ENCODE data around the gene IGSF21.

IGSF21 gene

DNA sequence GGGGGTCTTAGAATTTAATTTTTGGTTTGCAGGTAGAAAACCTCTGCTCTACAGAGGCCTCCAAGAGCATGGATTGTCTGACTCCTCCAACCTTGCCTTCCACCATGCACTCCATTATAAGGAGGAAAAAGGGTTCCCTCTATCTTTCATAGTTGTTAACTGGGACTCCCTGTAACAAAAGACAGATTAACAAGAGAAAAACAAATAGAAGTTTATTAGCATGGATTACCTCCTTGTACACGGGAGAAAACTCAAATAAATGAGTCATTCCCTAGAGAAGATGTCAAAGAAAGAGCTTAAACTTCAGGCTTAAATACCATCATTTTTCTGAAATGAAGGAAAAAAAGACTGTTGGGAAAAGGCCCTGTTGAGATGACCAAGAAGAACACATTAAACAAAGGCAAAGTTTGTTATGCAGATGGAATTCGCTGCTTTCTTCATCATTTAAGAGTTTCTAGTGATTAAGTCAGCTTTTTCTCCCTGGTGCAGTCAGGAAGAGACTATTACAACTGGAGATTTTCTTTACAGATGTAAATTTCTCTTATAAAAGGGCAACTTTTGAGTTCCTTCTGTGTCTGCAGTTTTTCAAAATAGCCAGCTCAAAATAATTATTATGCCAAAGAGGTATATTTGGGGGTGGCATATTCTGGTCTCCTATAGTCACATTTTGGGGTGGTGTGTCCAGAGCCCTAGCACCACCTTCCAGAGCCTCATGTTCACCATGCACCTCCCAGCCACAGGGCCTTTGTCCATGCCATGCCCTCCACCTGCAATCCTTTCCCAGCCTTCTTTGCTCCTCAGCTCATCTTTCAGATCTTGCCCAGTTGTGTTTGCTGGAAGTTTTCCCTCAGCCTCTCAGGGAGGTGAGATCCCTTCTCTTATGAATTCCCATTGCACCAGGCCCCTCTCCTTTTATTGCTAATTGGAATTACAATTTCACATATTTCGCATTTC lies 310.0 kb downstream of the IGSF21 start:
- no peak for DNase-seq (ENCODE audit: extremely low read depth, low read depth)
- no peak overlapping the region for H3K4me3 ChIP-seq (replicated peaks; ENCODE audit: low read depth, low read length)
- TF ChIP-seq, protein P1, sequence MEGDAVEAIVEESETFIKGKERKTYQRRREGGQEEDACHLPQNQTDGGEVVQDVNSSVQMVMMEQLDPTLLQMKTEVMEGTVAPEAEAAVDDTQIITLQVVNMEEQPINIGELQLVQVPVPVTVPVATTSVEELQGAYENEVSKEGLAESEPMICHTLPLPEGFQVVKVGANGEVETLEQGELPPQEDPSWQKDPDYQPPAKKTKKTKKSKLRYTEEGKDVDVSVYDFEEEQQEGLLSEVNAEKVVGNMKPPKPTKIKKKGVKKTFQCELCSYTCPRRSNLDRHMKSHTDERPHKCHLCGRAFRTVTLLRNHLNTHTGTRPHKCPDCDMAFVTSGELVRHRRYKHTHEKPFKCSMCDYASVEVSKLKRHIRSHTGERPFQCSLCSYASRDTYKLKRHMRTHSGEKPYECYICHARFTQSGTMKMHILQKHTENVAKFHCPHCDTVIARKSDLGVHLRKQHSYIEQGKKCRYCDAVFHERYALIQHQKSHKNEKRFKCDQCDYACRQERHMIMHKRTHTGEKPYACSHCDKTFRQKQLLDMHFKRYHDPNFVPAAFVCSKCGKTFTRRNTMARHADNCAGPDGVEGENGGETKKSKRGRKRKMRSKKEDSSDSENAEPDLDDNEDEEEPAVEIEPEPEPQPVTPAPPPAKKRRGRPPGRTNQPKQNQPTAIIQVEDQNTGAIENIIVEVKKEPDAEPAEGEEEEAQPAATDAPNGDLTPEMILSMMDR (IDR thresholded peaks at IDR 0.05; ENCODE audit: low read depth, low read length, missing control alignments) = no peak

DNA sequence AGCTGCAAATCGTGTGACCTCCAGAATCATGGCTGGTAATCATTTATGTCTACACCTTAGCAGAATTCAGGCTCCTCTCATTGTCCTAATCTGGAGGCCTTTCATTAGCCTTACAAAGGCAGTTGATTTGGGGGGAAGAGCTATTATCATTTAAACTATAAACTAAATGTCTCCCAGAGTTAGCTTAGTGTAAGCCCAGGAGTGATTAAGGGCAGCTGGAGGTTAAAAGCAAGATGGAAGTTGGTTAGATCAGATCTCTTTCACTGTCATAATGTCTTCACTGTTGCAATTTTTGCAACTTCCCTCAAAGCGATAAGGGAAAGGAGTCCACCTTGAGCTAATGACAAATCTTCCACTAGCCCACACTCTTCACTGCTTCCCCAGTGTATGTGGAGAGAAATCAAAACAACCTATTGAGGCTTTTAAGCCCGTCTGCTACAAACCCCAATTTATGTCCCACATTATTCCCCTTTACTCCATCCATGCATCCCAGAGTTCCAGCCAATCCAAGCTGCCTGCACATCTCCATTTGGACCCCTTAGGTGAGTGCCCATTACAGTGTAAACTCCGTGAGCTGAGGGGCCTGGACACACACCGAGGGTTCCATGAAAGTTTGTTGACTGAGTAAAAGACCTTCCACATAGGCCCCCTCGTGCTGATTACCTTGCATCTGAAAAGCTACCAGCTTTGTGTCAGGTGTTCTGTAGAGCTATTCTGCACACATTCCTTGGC lies 311.7 kb downstream of the IGSF21 start:
- TF ChIP-seq, protein P1 (IDR thresholded peaks at IDR 0.05; ENCODE audit: low read depth, low read length, missing control alignments) = no peak
- no peak for DNase-seq (ENCODE audit: extremely low read depth, low read depth)

DNA sequence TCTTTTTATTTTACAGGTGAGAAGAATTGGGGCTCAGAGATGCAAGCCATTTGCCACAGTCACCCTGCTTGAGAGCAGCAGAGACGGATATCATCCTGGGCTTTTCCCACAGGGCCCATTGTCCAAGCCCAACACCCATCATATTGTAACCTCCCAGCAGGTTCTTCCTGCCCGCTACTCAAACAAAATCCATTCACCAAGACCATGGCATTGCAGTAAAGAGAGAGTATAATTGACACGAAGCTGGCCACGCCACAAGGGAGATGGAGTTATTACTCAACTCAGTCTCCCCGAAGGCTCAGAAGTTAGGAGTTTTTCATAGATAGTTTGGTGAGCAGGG lies 312.2 kb downstream of the IGSF21 start:
- no peak overlapping the region for H3K4me3 ChIP-seq (replicated peaks; ENCODE audit: low read depth, low read length)
- no peak for DNase-seq (ENCODE audit: extremely low read depth, low read depth)
- TF ChIP-seq, protein P1 (IDR thresholded peaks at IDR 0.05; ENCODE audit: low read depth, low read length, missing control alignments) = no peak

More for the DNA sequence above, 311.7 kb downstream of the IGSF21 start:
- no peak overlapping the region for H3K4me3 ChIP-seq (replicated peaks; ENCODE audit: low read depth, low read length)

DNA sequence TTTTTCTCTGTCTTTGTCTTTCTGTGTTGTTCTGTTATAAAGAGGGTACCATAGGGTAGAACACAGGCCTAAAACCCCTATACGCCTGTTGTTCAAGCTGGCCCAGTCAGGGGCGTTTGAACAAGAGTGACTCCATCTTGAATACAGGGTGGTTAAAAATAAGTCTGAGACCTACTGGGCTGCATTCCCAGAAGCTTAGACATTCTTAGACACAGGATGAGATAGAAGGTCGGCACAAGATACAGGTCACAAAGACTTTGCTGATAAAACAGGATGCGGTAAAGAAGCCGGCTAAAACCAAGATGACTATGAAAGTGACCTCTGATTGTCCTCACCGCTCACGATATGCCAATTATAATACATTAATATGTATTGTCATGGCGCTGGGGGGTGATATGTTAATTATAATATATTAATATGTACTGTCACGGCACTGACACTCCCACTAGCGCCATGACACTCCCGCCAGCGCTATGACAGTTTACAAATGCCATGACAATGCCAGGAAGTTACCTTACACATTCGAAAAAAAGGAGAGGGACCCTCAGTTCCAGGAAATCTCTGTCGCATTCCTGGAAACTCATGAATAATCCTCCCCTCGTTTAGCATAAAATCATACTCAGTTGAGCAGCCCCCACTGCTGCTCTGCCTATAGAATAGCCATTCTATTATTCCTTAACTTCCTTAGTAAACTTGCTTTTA lies 314.6 kb downstream of the IGSF21 start:
- TF ChIP-seq, protein P1 (IDR thresholded peaks at IDR 0.05; ENCODE audit: low read depth, low read length, missing control alignments) = no peak
- no peak overlapping the region for H3K4me3 ChIP-seq (replicated peaks; ENCODE audit: low read depth, low read length)
- no peak for DNase-seq (ENCODE audit: extremely low read depth, low read depth)

DNA sequence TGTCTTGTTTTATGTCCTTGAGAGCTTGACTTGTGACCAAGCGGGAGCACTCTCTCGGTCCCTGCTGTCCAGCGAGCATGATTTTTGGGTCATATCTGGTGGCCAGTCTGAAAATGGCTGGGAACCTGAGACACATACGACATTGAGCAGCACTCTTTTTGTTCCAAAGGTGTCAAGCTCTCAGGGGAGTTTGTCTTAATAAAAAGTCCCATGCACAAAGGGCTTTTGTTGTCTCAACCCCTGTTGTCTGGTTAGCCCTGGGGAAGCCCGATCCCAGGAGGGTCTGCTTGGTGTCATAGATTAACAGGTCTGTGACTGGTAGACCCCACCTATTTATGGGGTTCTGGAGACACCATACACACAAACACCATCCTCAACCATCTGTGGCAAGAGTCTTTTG lies 315.4 kb downstream of the IGSF21 start:
- H3K4me3 ChIP-seq (replicated peaks; ENCODE audit: low read depth, low read length) = no peak overlapping the region
- DNase-seq (ENCODE audit: extremely low read depth, low read depth) = no peak
- TF ChIP-seq, protein P1 (IDR thresholded peaks at IDR 0.05; ENCODE audit: low read depth, low read length, missing control alignments) = no peak

DNA sequence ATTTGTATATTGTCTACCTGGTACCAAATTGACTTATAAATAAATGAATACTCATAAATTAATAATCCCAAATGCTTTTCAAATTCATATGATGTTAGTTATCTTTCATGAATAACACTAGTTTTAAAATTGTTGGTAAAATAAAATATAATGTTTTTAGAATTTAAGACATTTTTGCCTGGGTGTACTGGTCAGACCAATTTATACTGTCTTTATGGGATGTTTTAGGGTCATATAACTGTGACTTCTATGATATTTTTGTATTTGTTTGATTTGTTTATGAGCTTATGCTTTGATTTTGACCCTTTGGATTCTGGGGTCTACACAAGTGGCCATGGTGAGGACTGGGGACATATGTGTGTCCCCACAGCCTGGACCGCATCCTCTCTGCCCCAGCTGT lies 319.0 kb downstream of the IGSF21 start:
- TF ChIP-seq, protein P1 (IDR thresholded peaks at IDR 0.05; ENCODE audit: low read depth, low read length, missing control alignments) = no peak
- DNase-seq (ENCODE audit: extremely low read depth, low read depth) = no peak
- H3K4me3 ChIP-seq (replicated peaks; ENCODE audit: low read depth, low read length) = no peak overlapping the region

All from HFF-Myc (cell line).